ENCODE data around the gene CCDC80.

Gene CCDC80, protein sequence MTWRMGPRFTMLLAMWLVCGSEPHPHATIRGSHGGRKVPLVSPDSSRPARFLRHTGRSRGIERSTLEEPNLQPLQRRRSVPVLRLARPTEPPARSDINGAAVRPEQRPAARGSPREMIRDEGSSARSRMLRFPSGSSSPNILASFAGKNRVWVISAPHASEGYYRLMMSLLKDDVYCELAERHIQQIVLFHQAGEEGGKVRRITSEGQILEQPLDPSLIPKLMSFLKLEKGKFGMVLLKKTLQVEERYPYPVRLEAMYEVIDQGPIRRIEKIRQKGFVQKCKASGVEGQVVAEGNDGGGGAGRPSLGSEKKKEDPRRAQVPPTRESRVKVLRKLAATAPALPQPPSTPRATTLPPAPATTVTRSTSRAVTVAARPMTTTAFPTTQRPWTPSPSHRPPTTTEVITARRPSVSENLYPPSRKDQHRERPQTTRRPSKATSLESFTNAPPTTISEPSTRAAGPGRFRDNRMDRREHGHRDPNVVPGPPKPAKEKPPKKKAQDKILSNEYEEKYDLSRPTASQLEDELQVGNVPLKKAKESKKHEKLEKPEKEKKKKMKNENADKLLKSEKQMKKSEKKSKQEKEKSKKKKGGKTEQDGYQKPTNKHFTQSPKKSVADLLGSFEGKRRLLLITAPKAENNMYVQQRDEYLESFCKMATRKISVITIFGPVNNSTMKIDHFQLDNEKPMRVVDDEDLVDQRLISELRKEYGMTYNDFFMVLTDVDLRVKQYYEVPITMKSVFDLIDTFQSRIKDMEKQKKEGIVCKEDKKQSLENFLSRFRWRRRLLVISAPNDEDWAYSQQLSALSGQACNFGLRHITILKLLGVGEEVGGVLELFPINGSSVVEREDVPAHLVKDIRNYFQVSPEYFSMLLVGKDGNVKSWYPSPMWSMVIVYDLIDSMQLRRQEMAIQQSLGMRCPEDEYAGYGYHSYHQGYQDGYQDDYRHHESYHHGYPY

DNA sequence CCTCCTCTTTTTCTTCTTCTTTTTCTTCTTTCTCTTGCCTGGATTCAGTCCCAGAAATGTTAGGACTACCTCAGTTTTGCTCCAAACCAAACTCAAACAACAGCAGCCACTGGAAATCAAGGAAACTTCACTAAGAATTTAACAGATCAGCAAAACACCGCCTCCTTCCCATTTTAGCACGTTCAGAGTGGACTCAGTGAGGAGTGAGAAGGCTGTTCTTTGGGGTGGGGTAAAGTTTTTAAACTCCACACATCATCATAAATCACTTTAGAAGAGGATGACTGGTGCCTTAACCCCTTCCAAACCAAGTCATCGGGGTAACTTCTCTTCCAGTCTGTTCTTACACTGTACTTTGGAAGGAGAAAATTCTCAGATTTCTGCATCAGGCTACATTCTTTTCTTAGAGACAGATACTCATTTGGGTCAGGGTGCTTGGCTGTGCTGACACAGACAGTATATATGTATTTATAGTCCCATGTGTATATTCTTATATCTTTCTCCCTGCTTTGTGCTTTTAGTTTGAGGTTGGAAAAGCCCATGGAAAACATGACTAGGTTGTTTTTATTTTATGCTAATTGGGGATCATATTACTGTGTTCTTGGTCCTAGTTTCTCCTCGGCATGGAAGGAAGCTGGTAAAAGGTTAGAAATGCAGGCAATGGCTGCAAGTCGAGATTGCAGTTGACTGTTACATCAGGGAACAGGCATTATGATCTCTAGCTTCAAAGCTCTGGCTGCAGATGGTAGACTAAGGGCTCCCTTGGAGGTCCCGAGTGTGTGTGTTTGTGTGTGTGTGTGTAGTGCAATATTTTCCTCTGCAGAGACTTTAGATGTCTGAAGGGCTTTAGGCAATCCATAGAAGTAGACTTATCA lies at the start of gene CCDC80:
TSS of gene CCDC80 (minus strand) at position 214 of the 872 bp plus-strand sequence. CDS start 1,238 bp downstream, outside the sequence.
- DNase-seq (ENCODE audit: low spot score), result no peak

DNA sequence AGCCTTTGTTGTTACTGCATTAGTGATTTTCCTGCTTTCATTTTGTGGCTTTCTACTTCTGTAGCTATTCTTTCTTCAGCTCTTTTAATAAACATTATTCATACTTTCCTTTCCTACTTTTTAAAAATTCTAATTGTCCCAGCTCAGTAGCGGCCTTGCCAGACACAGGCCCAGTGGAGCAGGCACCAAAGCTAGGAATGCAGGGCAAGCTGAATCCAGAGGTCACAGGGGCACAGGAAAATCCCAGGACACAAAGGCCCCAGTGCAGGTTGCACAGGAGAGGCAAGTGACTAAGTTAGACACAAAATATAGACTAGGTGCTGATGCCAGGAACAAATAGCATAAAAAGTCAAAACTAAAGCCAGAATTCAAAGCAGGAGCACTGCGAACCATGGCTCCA lies 49.0 kb upstream of the CCDC80 start:
- DNase-seq (ENCODE audit: low spot score), result no peak

DNA sequence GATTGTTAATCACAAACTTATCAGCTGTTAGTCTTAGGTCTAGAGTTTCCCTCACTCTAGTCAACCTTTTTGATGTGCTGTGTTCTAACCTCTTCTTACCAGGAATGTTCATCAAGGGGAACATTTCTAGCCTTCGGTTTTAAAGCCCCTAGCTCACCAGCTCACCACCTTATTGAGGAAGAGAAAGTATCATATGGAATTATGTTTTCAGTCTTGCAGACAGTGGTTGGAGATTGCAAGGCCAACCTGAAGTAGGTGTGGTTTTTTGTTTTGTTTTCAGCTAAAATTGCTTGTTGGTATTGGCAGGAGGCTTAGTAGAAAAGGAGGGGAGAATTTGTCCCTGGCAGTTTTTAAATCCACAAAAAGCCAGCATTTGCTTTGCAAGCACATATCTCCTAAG lies 48.4 kb upstream of the CCDC80 start:
- DNase-seq (ENCODE audit: low spot score), result no peak

DNA sequence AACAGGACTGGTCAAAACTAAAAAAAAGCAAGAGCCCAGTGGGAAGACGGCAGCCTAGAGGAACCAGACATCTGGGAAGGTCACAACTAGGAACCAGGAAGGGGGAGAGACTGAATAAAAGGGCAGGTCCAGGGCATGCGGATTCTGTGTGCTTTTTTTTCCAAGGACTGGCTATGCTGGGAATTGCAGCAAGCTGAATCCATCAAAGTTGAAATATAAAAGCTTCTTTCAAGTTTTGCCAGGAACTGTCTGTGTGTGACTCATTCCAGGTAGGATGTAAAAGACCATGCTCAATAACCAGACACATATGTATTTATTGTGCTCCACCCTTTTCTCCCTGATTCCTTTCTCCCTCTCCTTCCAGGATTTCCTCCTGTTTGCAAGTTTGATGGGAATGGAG lies 47.9 kb upstream of the CCDC80 start:
- DNase-seq (ENCODE audit: low spot score), result no peak

DNA sequence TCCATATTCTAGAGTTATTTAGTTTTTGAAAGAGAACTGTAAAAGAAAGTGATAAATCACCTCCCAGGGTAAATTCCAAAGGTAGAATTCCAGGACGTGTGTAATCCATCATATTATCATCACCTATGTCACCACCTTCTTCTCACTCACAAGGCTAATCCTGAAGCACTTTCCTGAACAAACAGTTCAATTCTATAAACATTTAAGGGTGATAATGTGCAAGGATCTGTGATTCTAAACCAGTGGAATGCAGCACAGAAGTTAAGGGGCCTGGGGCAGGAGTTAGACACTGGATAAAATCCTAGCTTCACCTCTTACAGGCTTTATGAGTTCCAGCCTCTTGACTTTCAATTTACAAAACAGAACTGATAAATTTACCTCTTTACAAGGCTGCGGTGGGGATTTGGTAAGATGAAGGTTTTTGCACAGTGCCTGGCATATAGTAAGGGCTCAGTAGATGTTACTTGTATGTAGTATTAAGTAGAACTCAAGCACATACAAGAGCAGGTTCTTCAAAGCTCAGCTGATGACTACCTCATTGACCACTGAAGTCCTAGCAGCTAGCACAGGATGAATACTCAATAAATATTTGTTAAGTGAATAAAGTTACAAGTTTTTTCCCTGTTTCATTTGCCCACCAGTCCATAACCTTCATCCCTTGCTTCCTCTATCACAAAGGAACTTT lies 47.3 kb upstream of the CCDC80 start:
- DNase-seq (ENCODE audit: low spot score), result no peak

DNA sequence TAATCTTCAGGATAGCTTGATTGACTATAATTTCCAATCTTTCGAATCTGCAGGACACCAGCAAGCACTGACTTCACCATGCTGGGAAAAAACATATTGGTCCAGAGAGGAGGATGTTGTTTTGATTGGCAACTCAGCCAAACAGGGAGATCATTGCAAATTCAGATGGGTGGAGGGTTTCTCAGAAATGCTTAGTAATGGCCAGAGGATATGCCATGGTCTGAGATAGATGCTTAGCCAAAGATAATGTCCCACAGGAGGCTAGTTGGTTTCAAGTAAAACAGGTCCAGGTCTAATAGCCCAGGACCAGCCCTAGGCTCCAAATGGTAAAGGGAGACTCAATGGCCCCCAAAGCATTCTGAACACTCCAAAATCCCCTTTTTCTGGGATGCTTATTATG lies 46.7 kb upstream of the CCDC80 start:
- no peak for DNase-seq (ENCODE audit: low spot score)

DNA sequence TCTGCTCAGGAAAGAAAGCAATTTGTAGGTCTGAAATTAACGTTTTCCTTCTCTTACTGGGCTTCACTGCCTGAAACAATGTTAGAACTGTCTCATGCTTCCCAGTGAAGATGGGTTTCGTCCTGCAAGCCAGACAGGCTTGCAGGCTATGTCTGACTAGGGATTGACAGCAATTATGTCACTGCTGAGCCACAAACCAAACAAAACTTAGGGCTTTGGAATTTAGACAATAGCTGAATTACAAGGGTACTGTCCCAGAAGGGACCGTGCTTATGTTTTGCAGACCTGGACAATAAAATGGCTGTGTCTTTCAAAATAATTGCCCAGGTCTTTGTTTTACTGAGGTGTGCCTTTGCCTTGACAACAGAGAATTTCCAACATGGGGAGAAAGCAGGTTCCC lies 46.3 kb upstream of the CCDC80 start:
- no peak for DNase-seq (ENCODE audit: low spot score)

DNA sequence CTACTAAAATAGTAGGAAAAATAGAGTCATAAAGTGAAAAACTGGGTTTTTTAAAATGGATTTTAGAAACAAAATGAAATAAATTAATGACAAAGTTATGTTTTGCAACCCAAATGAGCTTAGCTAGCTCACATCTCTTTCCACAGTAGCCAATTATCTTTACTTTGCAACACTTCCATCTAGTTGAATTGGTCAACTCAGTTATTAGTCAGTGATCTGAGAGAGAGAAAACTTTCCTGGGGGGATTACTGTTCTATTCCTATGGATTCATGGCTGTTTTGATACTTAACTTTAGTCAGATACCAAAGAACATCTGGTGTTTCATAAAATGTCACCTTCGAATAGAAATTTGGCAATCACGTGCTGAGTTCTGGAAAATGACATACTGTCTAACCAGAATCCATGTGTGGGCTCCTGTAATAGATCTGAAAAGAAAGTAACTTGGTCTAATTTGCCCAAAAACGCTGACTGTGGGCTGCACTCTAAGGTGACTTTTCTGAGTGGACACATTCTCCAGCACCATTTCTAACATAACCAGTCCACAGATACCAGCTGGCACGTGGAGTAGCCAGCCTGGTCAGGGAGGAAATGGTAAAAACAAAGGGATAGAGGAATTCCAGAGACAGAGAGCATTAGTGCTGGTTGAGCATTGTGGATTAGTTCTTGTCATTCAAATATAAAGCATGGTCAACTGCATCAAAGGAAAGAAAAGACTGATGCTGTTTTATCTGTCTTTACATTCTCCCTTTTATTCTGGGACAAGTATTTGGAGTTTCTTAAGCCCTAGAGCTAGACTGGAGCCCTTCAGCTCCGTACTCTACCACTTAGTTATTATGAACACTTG lies 45.2 kb upstream of the CCDC80 start:
- no peak for DNase-seq (ENCODE audit: low spot score)

DNA sequence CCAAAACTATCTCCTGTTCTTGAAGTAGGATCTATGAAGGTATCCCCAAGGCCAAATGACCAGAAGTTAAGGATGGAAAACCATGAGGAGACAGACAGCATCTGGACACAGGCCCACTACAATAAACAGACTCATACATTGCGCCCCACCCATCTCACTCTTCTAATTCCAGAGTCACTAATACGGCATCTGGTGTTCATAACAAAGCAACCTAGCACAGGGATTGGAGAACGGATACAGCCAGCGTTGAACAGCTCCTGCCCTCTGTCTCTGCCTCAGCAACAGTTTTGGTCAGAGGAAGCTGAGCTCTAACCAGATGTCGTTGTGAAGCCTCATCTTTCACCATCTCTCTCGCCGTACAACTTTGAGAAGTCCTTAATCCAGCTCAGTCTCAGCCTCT lies 44.5 kb upstream of the CCDC80 start:
- no peak for DNase-seq (ENCODE audit: low spot score)

DNA sequence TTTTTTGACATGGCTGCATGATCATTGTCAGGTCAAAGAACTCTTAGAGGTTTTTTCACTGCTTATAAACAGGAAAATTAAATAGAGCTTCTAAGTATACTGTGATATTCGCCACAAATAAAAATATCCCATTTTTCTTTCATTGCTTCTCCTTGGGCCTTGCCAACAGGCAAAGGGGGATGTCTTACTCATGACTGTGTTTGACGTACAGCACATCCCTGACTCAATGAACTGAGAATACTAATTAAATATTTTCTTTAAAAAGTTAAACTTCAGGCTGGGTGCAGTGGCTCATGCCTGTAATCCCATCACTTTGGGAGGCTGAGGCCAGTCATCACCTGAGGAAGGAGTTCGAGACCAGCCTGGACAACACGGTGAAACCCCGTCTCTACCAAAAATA lies 41.4 kb upstream of the CCDC80 start:
- no peak for DNase-seq (ENCODE audit: low spot score)

DNA sequence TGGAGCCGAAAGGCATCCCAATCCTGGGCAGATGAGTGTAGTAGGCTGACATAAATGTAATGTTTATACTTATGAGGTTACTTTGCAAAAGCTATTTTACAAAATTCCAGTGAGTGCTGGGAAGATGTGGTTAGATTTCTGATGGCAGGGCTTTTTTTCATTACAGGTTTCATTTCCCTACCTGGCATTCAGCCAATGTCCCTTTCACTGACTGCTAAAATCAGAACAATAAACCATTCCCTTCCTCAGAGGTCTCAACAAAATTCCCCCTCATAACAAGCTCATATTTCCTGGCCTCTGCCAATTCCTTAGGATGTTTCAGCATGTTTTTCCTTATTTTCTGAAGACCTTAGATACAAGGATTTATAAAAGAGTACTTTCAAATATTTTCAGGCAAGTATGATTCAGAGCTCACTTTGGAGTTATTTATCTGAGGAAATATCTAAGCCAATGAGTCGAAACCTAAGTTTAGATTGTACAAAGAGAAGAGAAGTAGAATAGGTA lies 40.9 kb upstream of the CCDC80 start:
- peak; percentile 25 for DNase-seq (ENCODE audit: low spot score)

DNA sequence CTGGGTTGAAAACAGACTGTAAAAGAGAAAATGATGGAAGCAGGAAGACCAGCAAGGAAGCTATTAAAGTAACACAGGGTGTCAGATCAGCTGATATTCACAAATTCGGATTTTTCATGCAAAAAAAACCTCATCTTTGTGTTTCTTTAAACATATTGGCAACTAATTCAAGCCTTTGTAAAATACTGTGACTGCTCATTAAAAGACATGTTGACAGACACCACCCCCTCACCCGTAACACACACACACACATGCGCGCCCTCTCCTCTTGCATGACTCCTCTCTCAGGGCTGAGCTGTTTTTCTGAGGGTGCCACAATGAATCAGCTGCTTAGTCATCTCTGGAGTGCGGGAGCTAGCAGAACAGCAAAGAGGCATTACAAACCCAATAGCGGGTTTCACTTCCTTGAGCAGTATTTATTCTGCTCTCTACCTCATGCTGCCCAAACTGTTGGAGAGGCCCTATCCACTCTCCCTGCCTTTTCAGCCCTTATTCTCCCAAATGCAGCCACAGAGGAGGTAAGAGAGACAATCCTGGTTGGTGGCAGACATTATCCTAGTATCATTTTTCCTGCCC lies 35.8 kb upstream of the CCDC80 start:
- DNase-seq (ENCODE audit: low spot score), result peak; percentile 86

DNA sequence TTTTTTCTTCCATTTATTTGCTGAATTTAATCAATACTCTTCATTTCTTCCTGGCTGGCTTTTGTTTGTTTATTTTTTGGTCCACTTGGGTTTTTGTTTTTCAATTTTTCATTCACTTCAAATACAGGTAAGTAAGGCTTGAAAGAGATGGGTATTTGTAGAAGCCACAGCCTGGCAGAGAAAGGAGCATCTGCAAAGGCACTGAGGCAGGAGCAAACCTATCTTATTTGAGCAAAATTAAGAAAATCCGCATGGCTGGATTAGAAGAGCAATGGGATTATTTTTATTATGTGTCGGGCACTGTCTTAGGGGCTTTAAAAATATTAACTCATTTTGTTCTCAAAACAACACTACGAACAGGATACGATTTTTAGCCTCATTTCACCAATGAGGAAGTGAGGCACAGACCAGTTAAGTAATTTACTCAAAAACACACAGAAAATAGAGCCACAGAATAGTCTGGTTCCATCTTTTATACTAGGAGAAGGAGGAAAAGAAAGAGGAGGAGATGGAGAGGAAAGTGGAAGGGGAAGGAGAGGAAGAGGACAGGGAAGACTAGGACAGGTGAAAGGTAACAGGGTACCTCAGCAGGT lies 35.1 kb upstream of the CCDC80 start:
- DNase-seq (ENCODE audit: low spot score), result no peak

DNA sequence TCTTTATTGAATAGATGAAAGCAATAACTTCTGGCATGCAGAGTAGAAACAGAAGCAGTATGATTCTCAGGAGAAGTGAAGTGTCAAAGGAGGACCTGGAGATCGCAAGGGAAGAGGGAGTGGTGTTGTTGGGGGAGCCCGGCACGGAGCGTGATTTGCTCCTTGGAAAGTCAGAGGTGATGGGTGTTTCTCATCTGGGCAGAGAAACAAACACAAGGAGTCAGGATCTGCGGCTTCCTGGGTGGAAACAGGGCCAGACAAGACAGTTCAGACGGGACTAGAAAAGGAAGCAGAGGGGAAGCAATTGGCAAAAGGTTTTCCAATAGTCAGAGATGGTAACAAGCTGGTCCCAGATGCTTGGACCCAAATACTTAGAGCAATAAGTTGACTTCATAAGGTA lies 34.4 kb upstream of the CCDC80 start:
- DNase-seq (ENCODE audit: low spot score), result no peak

DNA sequence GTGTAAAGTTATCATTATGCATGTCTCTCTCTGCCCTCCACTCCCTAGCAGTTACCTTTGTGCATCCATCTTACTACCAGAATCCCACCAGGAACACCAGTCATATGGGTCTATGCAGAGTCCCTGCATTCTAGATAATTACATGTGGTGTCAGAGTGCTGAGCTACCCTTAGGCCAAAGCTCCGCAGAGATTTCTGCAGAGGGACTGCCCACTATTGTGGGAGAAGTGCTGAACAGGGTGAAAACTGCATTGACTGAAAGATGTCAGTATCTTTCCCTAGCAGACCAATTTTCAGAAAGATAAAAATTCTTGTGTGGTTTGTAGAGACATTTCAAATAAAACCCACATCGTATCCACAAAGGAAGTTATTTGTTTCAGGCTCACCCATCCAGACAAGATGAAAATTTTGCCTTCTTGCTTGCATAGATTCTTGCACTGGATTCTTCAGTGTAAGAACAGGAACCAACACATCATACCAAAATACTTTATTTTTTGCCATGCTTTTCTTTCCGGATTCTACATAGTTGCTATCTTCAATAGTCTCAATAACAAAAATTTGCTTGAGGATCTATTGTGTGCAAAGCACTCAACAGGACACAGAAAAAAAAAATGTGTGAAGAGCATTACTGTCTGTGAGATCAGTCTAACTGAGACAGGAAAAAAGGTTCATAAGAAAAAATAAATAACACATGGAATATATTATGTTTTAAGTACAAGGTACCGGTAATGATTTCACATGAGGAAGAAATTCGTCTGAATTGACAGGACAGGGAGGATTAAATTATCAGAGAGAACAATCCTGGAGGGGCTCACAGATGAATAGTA lies 32.0 kb upstream of the CCDC80 start:
- DNase-seq (ENCODE audit: low spot score), result no peak

DNA sequence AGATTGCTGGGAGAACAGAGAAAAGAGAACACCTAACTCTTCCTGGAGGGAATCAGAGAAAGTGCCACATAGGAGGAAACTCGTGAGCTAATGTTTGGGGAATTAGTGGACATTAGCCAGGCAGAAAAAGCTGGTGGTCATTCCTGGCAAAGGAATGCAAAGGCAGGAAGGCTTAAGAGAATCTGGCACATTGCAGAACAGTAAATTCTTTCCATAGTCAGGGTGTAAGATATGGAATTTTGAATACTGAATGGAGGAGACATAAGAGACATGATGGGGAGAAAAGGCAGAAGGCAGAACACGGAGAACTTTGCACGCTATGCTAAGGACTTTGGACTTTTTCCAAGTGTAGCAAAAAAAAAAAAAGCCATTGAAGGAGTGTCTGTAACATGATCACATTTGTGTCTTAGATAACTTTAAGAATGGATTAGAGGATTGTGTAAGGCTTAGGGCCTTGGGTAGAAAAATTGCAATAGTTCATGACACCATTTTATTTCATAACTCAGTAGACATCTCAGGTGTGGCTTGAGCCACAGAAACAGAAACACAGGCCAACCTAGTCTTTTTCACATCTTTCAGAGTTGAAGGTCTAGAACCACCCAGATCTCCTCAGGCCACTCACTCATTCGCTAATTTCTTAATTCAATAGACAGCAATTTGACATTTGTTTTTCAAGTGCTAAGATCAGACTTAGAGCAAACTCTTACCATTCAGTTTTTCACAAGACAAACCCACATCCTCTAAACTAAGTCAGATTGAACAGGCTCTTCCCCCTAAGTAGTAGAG lies 31.2 kb upstream of the CCDC80 start:
- DNase-seq (ENCODE audit: low spot score), result no peak

DNA sequence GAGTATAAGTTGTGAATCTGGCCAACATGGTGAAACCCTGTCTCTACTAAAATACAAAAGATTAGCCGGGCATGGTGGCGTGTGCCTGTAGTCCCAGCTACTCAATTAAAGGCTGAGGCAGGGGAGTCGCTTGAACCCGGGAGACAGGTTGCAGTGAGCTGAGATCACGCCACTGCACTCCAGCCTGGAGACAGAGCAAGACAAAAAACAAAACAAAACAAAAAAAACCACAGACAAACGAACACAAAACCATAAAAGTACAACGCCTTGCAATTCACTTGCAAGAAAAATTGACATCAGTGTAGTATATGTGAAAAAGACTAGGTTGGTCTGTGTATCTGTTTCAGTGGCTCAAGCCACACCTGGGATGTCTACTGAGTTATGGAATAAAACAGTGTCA lies 29.9 kb upstream of the CCDC80 start:
- DNase-seq (ENCODE audit: low spot score), result no peak

DNA sequence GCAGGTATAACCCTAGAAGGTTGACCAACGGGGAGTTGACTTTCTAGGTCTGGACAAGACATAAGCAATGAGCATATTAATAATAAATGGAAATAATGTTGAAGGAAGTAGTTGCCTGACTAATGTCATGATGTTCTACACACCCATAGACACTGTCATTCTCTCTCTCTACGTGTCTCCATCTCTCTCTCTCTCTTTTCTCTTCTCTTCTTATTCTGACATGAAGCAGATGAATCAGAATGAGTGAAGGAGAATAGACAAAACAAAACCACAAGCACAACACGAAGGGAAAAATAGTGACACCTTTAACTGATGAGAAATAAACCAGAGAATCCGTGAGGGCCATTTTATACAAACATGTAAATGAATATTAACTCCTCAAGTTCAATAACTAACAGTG lies 26.7 kb upstream of the CCDC80 start:
- DNase-seq (ENCODE audit: low spot score), result no peak
